HepG2 (cell line): ENCODE data around the gene PLSCR4. TPM values are rescaled to one million over a fixed set of nuclear protein-coding genes. Genes with fewer than 3 reads are reported as not detected.

ENCODE experiments used
- ATAC-seq: fragments of 200-7000 bp; cut with Tn5 transposase; 3 replicates; pipeline ENCODE4 v1.9.1; 2020; ENCODE audit warnings: mild to moderate bottlenecking, moderate library complexity
- BruUV-seq: library from RNA; stranded (reverse); fragments of 400-500 nt; replicated peaks from 2 replicates; lab custom pipeline; 2021; lab: Mats Ljungman, UMichigan
- CTCF ChIA-PET: fragments of 300-600 bp; formaldehyde crosslinking; extraction: SDS; loops from one replicate; lab custom pipeline; 2021; ENCODE audit warnings: low total read pairs, inconsistent platforms, low intra/inter-chr PET ratio; lab: Yijun Ruan, JAX
- POLR2A ChIA-PET: fragments of 350-600 bp; sonication (Branson Sonifier 250); formaldehyde crosslinking; loops from one replicate; lab custom pipeline; 2020; ENCODE audit warnings: antibody characterized with exemption, inconsistent platforms; lab: Yijun Ruan, JAX
- DNase-seq: peaks from one replicate; pipeline ENCODE4 v3.0.0-alpha.2; 2015; ENCODE audit warnings: low spot score
- FAIRE-seq: peaks from 3 replicates; lab custom pipeline; 2011; peaks lifted over from hg19 to GRCh38; lab: Jason Lieb, UNC
- H2AFZ ChIP-seq: one replicate; pipeline ENCODE4 v1.6.1; 2011; ENCODE audit warnings: low read length, inconsistent platforms
- H3K27ac ChIP-seq: fragments of 300-600 bp; 3 replicates; pipeline ENCODE4 v1.8.0; 2011; ENCODE audit warnings: mixed run types, mild to moderate bottlenecking, mixed read lengths, low read length, inconsistent platforms; ENCODE audit not compliant: insufficient read depth; ENCODE audit errors: extremely low read length
- H3K27me3 ChIP-seq, 2 experiments: fragments of 200-600 bp in 1 of 2; 2 replicates in 1 of 2; 3 replicates in 1 of 2; pipeline versions ENCODE4 v1.6.0 to v1.8.0; 2011; ENCODE audit warnings: low read length in 2 of 2, mild to moderate bottlenecking in 2 of 2, moderate library complexity in 2 of 2, inconsistent platforms in 1 of 2; ENCODE audit not compliant: insufficient read depth in 2 of 2, control insufficient read depth in 1 of 2
- H3K36me3 ChIP-seq, 2 experiments: fragments of 200-600 bp in 1 of 2; replicated peaks in 1 of 2; 2 replicates in 1 of 2; 3 replicates in 1 of 2; pipeline versions ENCODE4 v1.5.1 to v1.8.0; 2011; ENCODE audit warnings: low read length in 2 of 2, inconsistent platforms in 1 of 2; ENCODE audit not compliant: insufficient read depth in 2 of 2, control insufficient read depth in 1 of 2
- H3K4me1 ChIP-seq: 2 replicates; pipeline ENCODE4 v1.5.1; 2012; ENCODE audit warnings: low read length, inconsistent platforms; ENCODE audit not compliant: insufficient read depth
- H3K4me2 ChIP-seq: 2 replicates; pipeline ENCODE4 v1.6.0; 2011; ENCODE audit warnings: low read depth, low read length, inconsistent platforms
- H3K4me3 ChIP-seq, 3 experiments: fragments of 200-600 bp in 1 of 3; sonication (generic), shearing (Covaris generic) in 1 of 3; replicated peaks in 1 of 3; 2 replicates each; pipeline ENCODE4 v1.5.1; 2011 to 2016; ENCODE audit warnings: low read length in 3 of 3, inconsistent platforms in 2 of 3, low read depth in 2 of 3, mild to moderate bottlenecking in 2 of 3, control low read depth in 1 of 3, mixed read lengths in 1 of 3; ENCODE audit not compliant: insufficient read depth in 1 of 3
- H3K79me2 ChIP-seq: one replicate; pipeline ENCODE4 v1.6.1; 2011; ENCODE audit warnings: low read length, inconsistent platforms; ENCODE audit not compliant: insufficient read depth
- H3K9ac ChIP-seq: 2 replicates; pipeline ENCODE4 v1.6.0; 2011; ENCODE audit warnings: mild to moderate bottlenecking, low read depth, low read length, inconsistent platforms; ENCODE audit not compliant: insufficient read depth
- H3K9me3 ChIP-seq: 2 replicates; pipeline ENCODE4 v1.5.1; 2012; ENCODE audit warnings: mild to moderate bottlenecking, low read length
- H4K20me1 ChIP-seq: 2 replicates; pipeline ENCODE4 v1.6.0; 2011; ENCODE audit warnings: inconsistent platforms, mild to moderate bottlenecking, low read length, moderate library complexity; ENCODE audit not compliant: insufficient read depth
- ARID3A ChIP-seq: IDR thresholded peaks from 2 replicates; pipeline ENCODE4 v1.6.1; 2012; ENCODE audit warnings: low read depth, low read length, improper control_type of control experiment
- CTCF ChIP-seq: sonication (generic); formaldehyde crosslinking; IDR thresholded peaks from 2 replicates; pipeline ENCODE4 v1.5.0; 2020; ENCODE audit warnings: mild to moderate bottlenecking, missing genetic modification reagents, moderate library complexity
- HMGA1 ChIP-seq: sonication (generic); formaldehyde crosslinking; conservative IDR thresholded peaks from 2 replicates; pipeline ENCODE4 v1.4.0; 2020; ENCODE audit warnings: missing genetic modification reagents
- IRF2 ChIP-seq: IDR thresholded peaks from 2 replicates; pipeline ENCODE4 v1.6.1; 2018; ENCODE audit warnings: missing genetic modification reagents, missing compliant biosample characterization
- MED13 ChIP-seq: sonication (generic); formaldehyde crosslinking; IDR thresholded peaks from 2 replicates; pipeline ENCODE4 v1.5.0; 2020; ENCODE audit warnings: missing genetic modification reagents
- MIER3 ChIP-seq: IDR thresholded peaks from 2 replicates; pipeline ENCODE4 v1.6.1; 2016; ENCODE audit warnings: missing compliant biosample characterization, borderline replicate concordance
- MIXL1 ChIP-seq: IDR thresholded peaks from 2 replicates; pipeline ENCODE4 v1.6.1; 2016
- PAWR ChIP-seq: sonication (generic); formaldehyde crosslinking; IDR thresholded peaks from 2 replicates; pipeline ENCODE4 v1.4.0; 2020; ENCODE audit warnings: missing genetic modification reagents, mild to moderate bottlenecking, borderline replicate concordance
- RAD21 ChIP-seq: fragments of 450-650 bp; formaldehyde crosslinking; IDR thresholded peaks from 2 replicates; pipeline ENCODE4 v1.5.0; 2020; ENCODE audit warnings: mild to moderate bottlenecking
- SALL1 ChIP-seq: sonication (generic); formaldehyde crosslinking; IDR thresholded peaks from 2 replicates; pipeline ENCODE4 v1.8.0; 2022; ENCODE audit warnings: mild to moderate bottlenecking, missing genetic modification reagents
- SMC3 ChIP-seq: IDR thresholded peaks from 2 replicates; pipeline ENCODE4 v1.6.1; 2011; ENCODE audit warnings: low read length, improper control_type of control experiment
- SNAPC5 ChIP-seq: sonication (generic); formaldehyde crosslinking; IDR thresholded peaks from 2 replicates; pipeline ENCODE4 v1.8.1; 2023; ENCODE audit warnings: mild to moderate bottlenecking, missing genetic modification reagents, borderline replicate concordance
- SSRP1 ChIP-seq: IDR thresholded peaks from 2 replicates; pipeline ENCODE4 v1.6.1; 2016; ENCODE audit warnings: control low read depth
- STAG1 ChIP-seq: sonication (generic); formaldehyde crosslinking; IDR thresholded peaks from 2 replicates; pipeline ENCODE4 v1.4.0; 2020; ENCODE audit warnings: missing genetic modification reagents
- TFE3 ChIP-seq: IDR thresholded peaks from 2 replicates; pipeline ENCODE4 v1.6.1; 2016
- ZNF562 ChIP-seq: sonication (generic); formaldehyde crosslinking; IDR thresholded peaks from 2 replicates; pipeline ENCODE4 v1.8.0; 2022; ENCODE audit warnings: missing genetic modification reagents, borderline replicate concordance
- WGBS: methylation state at CpG from one replicate; pipeline ENCODE4 v1.1.6; 2017; ENCODE audit warnings: low lambda C conversion rate; 5-methylcytosine and 5-hydroxymethylcytosine counted together
- in situ Hi-C: cut with HindIII; loops from 2 replicates; pipeline ENCODE4 v1.10.0; 2017; ENCODE audit warnings: low pct_unique_long_range_greater_than_20kb; ENCODE audit not compliant: extremely low pct_ligation_motif_present
- intact Hi-C: fragments of 100-400 bp; cut with micrococcal nuclease; formaldehyde crosslinking; loops from one replicate; pipeline ENCODE4 v1.10.0; 2022; ENCODE audit not compliant: unreplicated experiment
- polyA plus RNA-seq, 8 experiments: library from polyadenylated mRNA; depleted of rRNA in 3 of 8; stranded (reverse) in 7 of 8; unstranded in 1 of 8; fragments of >200 nt; fragmentation: Illumina TruSeq in 4 of 8; extraction: Trizol in 4 of 8; gene quantifications; 2 replicates each; pipeline versions ENCODE4 v1.2.1 to v1.2.3, GENCODE V29; 2011 to 2016; ENCODE audit warnings: low read depth in 4 of 8, missing spikeins in 1 of 8, mixed read lengths in 1 of 8; ENCODE audit not compliant: insufficient read depth in 1 of 8
- total RNA-seq, 5 experiments: library from RNA; depleted of rRNA; stranded (reverse); fragments of >200 nt; fragmentation: Illumina TruSeq; extraction: Trizol; gene quantifications; 2 replicates each; pipeline ENCODE4 v1.2.3, GENCODE V29; 2016; ENCODE audit warnings: low read depth in 1 of 5

PLSCR4 gene
- total and polyA plus RNA-seq, 2 of the 13 experiments (the other 11 are each of a cell fraction or from before 2014, with no cell fraction given) = 1.5 to 59.0 TPM

- no peaks in the 10 kb centered on the region for H4K20me1 ChIP-seq
- H2AFZ ChIP-seq = no peak overlapping the region
- ChIA-PET POLR2A (interaction anchor here (0.8 to 2.3 kb wide), 4 partner anchors 29 to 355 kb away, joined by 3 to 10 read pairs (median 6); partner anchors contain the start of genes PLOD2 and PLSCR1), CTCF (interaction anchor here (0.7 to 3.8 kb wide), 4 partner anchors 124 to 452 kb away, joined by 3 to 19 read pairs (median 7); no protein-coding TSS in a partner anchor)
- ATAC-seq (peak; percentile 94), FAIRE-seq (no peak), DNase-seq (peak; percentile 49)
- H3K4me3 ChIP-seq = no peak overlapping the region
- in situ Hi-C loops (loop anchor here (25.0 kb wide), 1 partner anchor 402 kb away; no protein-coding TSS in a partner anchor), intact Hi-C loops (loop anchor here (1.0 to 10.0 kb wide), 5 partner anchors 33 to 455 kb away; no protein-coding TSS in a partner anchor)
- no peaks in the 10 kb centered on the region for H3K79me2 ChIP-seq
- no peak overlapping the region for H3K27ac ChIP-seq
- TF ChIP-seq MIER3 (no peak), SMC3 (peak; percentile 68; the same call in 1 of the 2 replicates), MED13 (CRISPR knock-in tag) (no peak), SALL1 (CRISPR knock-in tag) (no peak), SNAPC5 (CRISPR knock-in tag) (no peak), SSRP1 (CRISPR knock-in tag) (0 out of 2 replicates have a peak, but pooled peaks have one; percentile 19), ZNF562 (CRISPR knock-in tag) (no peak), TFE3 (CRISPR knock-in tag) (no peak), STAG1 (peak; percentile 82), RAD21 (CRISPR knock-in tag) (peak; percentile 56), IRF2 (CRISPR knock-in tag) (0 out of 2 replicates have a peak, but pooled peaks have one; percentile 25), HMGA1 (CRISPR knock-in tag) (no peak), PAWR (CRISPR knock-in tag) (no peak), MIXL1 (CRISPR knock-in tag) (0 out of 2 replicates have a peak, but pooled peaks have one; percentile 24), ARID3A (peak; percentile 58; the same call in 1 of the 2 replicates), CTCF (CRISPR knock-in tag) (peak; percentile 80)
- no peaks in the 10 kb centered on the region for H3K27me3 ChIP-seq
- no TSS peak for BruUV-seq
- H3K9me3 ChIP-seq = no peaks in the 10 kb centered on the region
- no peak overlapping the region for H3K9ac ChIP-seq
- no peak overlapping the region for H3K4me2 ChIP-seq
- 4% methylated on average over 6 of the region's 6 CpGs for WGBS
- no peaks in the 10 kb centered on the region for H3K36me3 ChIP-seq
- H3K4me1 ChIP-seq = no peaks in the 10 kb centered on the region
Measured at GRCh38 chr3:146189519-146190173, 61.3 kb downstream of the PLSCR4 start.
